Activated CD4-positive, CD25-positive, alpha-beta regulatory T cell (primary cell): ENCODE measurements around the gene BEX5.
A peak's percentile ranks its signal among the peaks of the same experiment; 100 is the strongest.
"Not testable (repeated sequence)": the region's sequence is repeated elsewhere in the genome, so short reads cannot be mapped to it uniquely, and the experiment has no call there.

Experiments used
- DNase-seq, 4 experiments: peaks; one replicate each; lab custom pipeline; 2025; lab: John Stamatoyannopoulos, UW

Gene BEX5

DNA sequence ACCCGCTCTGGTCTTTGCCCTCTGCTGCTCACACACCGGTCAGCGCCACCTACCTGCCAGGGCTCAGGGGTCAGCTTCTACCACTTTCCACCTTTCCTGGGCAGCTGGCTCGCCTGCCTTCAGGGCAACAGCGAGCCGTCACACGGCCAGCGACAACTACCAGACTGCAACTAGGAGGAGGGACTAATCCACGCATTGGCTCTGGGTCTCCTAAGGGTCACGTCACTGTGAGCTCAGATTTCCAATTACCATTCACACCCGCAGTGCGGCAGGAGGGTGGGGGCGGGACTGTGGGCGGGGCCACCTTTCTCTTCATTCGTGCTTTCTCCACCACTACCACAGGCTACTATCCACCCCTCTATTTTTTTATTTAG, at the start of gene BEX5:
TSS of gene BEX5 (minus strand) at position 172 of the 374 bp plus-strand sequence. CDS start 1,712 bp downstream, outside the sequence.
- DNase-seq, result peak; percentile 2 to 24 (median 12)

GRCh38 chrX:102185967-102186720, 30.4 kb upstream of the BEX5 start:
- no peak for DNase-seq

- peak in 2 of 4 experiments; percentile 0 to 1 for DNase-seq
Observed at GRCh38 chrX:102154900-102155805, 624 bp downstream of the BEX5 start.

GRCh38 chrX:102154218-102154860, 1.4 kb downstream of the BEX5 start:
- no peak for DNase-seq

- not testable (repeated sequence) for DNase-seq
Observed at GRCh38 chrX:102142274-102142673, 13.5 kb downstream of the BEX5 start, which contains the start of gene TCEAL6. Gene TCEAL6, minus strand, starts transcription at chrX:102142481.

GRCh38 chrX:102141631-102142030, 14.1 kb downstream of the BEX5 start:
- DNase-seq, result not testable (repeated sequence)

- not testable (repeated sequence) for DNase-seq
Observed at GRCh38 chrX:102140876-102141275, 14.9 kb downstream of the BEX5 start.

GRCh38 chrX:102138064-102138463, 17.7 kb downstream of the BEX5 start:
- no peak for DNase-seq

DNA sequence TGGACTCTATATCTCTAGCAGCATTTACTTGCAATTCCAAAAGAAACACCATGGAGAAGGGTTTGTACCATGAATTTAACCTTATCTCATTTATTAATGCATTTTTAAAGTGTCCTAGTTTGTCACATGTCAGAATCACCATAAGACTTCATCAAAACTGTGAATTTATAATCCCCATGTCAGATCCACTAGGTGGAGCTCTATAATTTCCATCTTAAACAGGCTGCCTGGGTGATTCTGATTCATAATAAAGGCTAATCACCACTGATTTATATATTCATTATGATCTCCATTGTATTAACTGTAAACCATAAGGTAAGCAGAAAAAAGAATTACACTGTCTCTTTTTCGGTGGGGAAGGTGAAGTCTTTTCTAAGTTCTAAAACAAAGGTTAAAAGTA, 26.3 kb downstream of the BEX5 start:
- no peak for DNase-seq

- DNase-seq, result no peak
Observed at GRCh38 chrX:102126863-102127262, 28.9 kb downstream of the BEX5 start.

DNA sequence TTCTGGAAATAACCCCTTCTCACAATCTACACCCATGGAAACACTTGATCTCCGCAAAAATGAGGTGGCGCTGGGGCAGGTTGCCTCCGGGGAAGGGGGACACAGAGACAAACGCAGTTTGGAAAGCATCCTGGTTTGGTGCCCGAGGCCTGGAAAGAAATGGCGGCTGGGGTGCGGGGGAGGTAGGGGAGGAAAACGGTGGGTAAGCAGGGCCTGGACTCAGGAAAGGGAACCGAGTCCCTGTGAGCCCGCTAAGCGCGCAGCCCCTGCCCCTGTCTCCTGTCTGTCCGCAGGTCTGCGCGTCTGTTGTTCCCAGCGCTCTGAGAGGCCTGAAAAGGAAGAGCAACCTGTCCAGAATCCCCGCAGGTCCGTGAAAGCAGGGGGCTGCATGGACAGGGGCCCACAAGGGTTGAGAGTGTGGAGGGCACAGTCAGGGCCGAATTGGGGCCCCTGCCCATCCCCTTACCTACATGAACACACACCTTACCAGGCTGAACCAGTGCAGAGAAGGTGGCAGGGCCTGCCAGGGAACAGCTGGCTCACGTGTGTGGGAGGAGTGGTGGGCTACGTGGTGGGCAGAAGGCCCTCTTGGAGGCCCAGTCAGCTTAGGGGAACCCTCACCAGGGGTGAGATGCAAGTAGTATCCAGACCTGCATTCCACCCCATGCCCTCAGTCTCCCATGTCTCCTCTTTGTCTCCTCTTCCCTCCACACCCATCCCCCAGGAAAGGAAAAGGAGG, 29.5 kb downstream of the BEX5 start:
- DNase-seq, result not testable (repeated sequence)

DNA sequence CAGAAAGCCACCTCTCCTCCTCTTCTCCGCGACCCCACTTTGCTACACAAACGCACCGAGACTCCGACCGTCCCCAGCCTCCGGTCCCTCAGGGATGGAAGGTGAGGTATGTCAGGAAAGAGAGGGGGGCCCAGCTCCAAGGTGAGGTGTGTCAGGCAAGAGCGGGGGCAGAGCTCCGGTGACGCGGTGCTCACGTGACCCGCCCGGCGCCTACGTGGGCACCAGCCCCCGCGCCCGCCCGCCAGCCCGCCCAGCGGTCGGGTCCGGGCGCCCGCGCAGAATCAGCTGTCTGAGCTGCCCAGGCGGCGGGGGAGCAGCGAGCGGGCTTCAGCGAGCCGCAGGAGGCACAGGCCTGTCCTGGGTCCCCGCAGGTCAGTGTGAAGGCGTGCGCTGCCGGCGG, 30.3 kb downstream of the BEX5 start, which contains the start of gene TCEAL2:
TSS of gene TCEAL2 (plus strand) at position 244 of the 400 bp plus-strand sequence. CDS start 1,152 bp downstream, outside the sequence.
- not testable (repeated sequence) for DNase-seq

DNA sequence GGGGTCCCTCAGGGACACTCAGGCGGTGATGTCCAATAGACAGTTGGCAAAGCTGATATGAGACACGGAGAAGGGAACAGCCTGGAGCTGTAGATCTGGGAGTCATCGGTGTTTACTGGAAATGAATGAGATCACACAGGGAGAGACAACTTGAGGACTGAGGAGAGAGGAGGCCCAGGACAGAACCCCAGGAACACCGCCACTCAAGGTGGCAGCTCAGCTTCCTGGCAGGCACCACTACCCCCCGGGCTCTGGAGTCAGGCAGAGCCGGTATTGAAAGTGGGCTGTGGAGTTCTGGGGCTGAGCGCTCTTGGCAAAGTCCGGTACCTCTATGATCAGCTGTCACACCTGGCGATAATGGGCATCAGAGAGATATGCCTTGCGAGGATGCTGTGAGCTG, 30.8 kb downstream of the BEX5 start:
- DNase-seq, result not testable (repeated sequence)

DNA sequence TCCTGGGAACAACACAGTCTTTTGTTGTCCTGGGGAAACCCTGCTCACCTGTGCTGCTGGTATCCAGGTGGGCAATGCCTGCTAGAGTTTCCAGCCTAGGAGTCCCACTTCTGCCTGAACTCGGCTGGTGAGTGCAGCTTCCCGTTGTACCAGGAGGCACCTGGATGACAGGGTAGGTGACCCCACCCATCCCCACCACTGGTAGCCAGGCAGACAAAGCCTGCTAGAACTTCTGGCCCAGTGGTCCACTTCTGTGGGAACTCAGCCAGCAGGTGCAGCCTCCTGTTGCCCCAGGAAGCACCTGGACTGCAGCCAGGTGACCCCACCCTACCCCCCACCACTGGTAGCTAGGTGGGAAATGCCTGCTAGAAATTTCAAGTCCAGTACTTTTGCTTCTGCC, 40.0 kb downstream of the BEX5 start:
- no peak for DNase-seq

DNA sequence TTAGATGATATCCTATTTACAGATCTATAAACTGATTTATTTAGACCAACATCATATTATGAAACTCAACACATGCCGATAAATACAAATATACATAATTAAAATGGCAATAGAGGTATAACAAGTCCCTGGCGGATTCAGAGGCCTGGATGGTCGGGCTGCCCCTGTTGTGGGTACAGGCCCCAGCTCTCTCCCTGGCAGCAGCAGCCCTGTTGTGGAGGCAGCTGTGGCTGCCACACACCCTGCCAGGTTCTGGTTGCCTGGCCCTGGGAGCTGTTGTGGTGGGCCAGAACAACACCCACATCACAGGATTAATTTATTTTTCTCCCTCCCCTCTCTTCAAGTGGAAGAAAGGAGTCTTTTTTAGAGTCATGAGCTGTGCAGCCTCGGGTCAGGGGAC, 42.4 kb downstream of the BEX5 start:
- DNase-seq, result no peak
